ENCODE data around the gene GNAO1.

GNAO1 gene

GRCh38 chr16:56198006-56198754, 6.9 kb downstream of the GNAO1 start:
- DNase-seq = no peak

GRCh38 chr16:56198755-56199114, 7.4 kb downstream of the GNAO1 start:
- no peak for DNase-seq

- peak; percentile 35 for DNase-seq
Observed at GRCh38 chr16:56199164-56199563, 7.9 kb downstream of the GNAO1 start.

- DNase-seq = no peak
Observed at GRCh38 chr16:56201030-56201429, 9.7 kb downstream of the GNAO1 start.

- DNase-seq = peak; percentile 56
Observed at GRCh38 chr16:56202036-56202435, 10.7 kb downstream of the GNAO1 start.

GRCh38 chr16:56203052-56203451, 11.8 kb downstream of the GNAO1 start:
- peak; percentile 66 for DNase-seq

GRCh38 chr16:56204816-56205215, 13.5 kb downstream of the GNAO1 start:
- no peak for DNase-seq

- DNase-seq = no peak
Observed at GRCh38 chr16:56206951-56207350, 15.7 kb downstream of the GNAO1 start.

GRCh38 chr16:56207421-56207820, 16.1 kb downstream of the GNAO1 start:
- no peak for DNase-seq

GRCh38 chr16:56211435-56211981, 20.2 kb downstream of the GNAO1 start:
- DNase-seq = no peak

- DNase-seq = no peak
Observed at GRCh38 chr16:56212144-56212543, 20.9 kb downstream of the GNAO1 start.

- DNase-seq = no peak
Observed at GRCh38 chr16:56221995-56222394, 30.7 kb downstream of the GNAO1 start.

- no peak for DNase-seq
Observed at GRCh38 chr16:56222474-56222997, 31.2 kb downstream of the GNAO1 start.

- no peak for DNase-seq
Observed at GRCh38 chr16:56225017-56225742, 33.9 kb downstream of the GNAO1 start.

- DNase-seq = no peak
Observed at GRCh38 chr16:56226187-56226586, 34.9 kb downstream of the GNAO1 start.

- DNase-seq = peak; percentile 20
Observed at GRCh38 chr16:56226845-56227525, 35.7 kb downstream of the GNAO1 start.

GRCh38 chr16:56227936-56228335, 36.6 kb downstream of the GNAO1 start:
- no peak for DNase-seq

- no peak for DNase-seq
Observed at GRCh38 chr16:56228476-56228875, 37.2 kb downstream of the GNAO1 start.

GRCh38 chr16:56233795-56234566, 42.7 kb downstream of the GNAO1 start:
- no peak for DNase-seq

- DNase-seq = no peak
Observed at GRCh38 chr16:56234737-56235136, 43.4 kb downstream of the GNAO1 start.

GRCh38 chr16:56237451-56237930, 46.2 kb downstream of the GNAO1 start:
- DNase-seq = no peak

GRCh38 chr16:56238188-56238587, 46.9 kb downstream of the GNAO1 start:
- DNase-seq = no peak

All from CD4-positive, alpha-beta T cell treated with Interleukin-17A for 4 hours (primary cell).